Pons (tissue), 1 donor: ENCODE data around the gene TIMP1.

Source experiments
- DNase-seq: peaks from one replicate; pipeline ENCODE4 v3.0.0-alpha.2; 2016; ENCODE audit warnings: low spot score

Gene TIMP1

DNA sequence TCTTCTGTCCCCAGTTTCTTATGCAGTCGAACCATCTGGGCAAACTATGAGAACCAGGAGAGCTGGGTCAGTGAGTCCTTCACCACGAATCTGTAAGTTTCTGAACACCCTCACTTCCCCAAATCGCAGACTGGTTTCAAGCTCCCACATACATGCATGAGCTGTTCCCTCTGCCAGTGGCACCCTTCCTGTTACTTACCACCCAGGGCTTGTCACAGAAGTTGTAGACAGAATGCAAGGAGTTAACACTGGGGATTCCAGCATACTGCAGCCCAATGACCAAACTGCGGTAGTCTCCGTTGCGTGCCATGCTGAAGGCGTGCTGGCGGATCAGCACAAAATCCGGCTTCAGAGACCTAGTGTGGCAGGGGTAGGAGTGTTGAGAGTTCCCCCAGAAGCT is 22.8 kb downstream of the TIMP1 start:
- DNase-seq = no peak

DNA sequence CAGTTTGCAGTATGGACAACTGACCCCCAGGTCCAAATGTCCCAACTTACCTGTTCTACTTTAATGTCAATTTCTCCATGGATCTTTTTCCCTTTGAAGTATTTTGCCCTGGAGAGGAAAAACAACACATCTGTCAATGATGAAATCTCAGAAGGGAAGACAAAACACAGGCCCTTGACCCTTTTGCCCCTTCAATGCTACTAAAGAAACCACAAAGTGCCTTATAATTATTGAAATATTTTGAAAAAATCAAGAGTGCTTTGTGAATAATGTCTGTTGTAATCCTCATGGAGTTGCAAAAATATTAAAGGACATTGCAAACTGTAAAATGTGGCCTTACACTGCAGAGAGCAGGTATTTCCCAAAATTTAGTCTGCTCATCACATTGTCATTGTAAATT is 24.9 kb downstream of the TIMP1 start:
- DNase-seq = no peak

DNA sequence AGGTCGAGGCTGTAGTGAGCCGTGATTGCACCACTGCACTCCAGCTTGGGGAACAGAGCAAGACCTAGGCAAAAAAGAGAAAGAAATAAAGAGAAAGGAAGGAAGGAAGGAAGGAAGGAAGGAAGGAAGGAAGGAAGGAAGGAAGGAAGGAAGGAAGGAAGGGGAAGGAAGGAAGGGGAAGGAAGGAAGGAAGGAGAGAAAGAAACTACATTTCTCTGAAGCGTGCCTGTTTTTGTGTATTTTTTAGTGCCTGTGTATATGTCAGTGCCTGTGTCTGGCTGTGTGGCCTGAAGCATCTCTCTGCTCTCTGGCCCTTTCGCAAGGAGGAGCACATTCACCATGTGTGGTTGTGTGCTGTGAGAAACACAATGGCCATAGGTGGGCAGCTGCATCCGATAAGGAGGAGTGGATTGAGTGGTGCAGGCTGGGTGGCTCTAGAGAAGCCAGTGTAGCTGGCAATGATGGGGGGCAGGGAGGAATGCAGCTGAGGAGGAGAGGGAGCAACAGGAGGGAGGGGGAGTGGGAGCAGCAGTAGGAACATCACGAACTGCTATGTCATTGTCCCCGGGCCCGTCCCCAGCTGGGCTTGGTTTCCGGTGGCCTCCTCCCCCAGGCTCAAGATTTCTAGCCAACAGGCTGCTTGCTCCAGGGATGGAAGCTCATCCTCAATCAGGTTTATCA is 26.0 kb downstream of the TIMP1 start:
- DNase-seq = no peak

DNA sequence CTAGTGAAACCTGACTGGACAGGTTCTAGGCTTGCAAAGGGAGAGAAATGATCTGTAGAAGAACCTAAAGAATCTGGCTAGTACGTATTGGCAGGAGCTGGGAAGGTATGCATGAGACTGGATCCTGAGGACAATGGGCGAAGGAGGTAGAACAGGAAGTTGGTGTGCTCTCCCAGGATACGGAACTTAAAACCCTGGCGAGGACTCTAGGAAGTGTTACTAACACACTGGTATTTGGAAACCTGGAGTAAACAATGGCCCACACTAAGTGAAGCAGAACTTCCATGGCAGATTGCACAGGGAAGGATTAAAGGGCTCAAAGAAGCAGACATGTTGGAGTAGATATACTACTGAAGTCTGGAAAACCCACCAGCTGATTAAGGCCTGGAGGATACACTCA is 28.3 kb downstream of the TIMP1 start:
- DNase-seq = no peak

GRCh38 chrX:47611489-47611888 is 29.3 kb downstream of the TIMP1 start:
- no peak for DNase-seq

DNA sequence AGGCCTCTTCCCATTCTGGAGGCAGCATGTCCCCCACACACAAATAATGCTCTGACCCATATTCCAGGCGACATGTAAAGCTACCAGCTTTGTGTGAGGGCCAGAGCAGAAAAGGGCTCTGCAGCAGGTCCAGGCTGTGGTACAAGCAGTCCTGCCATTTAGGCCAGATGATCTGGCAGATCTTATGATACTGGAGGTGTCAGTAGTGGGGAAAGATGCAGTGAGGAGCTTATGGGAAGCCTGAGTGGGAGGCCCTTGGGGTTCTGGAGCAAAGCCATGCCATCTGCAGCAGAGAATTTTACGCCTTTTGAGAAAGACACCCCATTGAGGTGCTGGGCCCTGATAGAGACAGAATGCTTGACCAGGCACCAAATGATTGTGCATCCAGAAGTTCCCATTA is 29.7 kb downstream of the TIMP1 start:
- DNase-seq = no peak

GRCh38 chrX:47612418-47612817 is 30.2 kb downstream of the TIMP1 start:
- no peak for DNase-seq

DNA sequence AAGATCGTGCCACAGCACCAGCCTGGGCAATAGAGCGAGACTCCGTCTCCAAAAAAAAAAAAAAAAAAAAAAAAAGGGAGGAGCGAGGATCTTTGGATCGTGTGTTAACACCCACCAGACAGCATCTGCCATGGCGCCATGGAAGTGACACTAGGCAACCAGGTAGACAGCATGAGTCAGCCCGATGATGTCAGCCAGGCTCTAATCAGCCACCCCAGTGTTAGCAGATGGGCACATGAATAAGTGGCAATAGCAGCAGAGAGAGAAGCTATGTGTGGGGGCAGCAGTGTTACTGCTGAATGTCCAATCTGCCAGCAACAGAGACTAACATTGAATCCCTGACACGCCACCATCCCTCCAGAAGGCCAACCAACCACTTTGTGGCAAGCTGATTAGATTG is 30.8 kb downstream of the TIMP1 start:
- DNase-seq = no peak

DNA sequence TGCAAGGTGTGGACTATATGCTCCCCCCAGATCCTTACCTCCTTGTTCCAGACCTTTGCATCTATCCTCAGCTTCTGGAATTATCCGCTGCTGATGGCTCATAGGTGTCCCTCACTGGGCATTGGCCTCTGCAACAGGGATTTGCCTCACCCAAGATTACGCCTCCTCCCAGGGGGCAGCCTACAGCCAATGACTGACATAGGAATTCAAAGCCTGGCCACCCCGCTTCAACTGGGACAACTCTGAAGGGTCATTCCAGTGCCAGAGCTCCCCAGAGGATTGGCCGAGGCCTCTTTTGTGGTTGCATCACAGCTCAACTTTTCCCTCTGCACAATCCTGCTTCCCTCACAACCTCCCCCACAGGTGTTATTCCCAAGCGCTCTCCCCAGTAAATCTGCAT is 32.4 kb downstream of the TIMP1 start:
- DNase-seq = no peak

DNA sequence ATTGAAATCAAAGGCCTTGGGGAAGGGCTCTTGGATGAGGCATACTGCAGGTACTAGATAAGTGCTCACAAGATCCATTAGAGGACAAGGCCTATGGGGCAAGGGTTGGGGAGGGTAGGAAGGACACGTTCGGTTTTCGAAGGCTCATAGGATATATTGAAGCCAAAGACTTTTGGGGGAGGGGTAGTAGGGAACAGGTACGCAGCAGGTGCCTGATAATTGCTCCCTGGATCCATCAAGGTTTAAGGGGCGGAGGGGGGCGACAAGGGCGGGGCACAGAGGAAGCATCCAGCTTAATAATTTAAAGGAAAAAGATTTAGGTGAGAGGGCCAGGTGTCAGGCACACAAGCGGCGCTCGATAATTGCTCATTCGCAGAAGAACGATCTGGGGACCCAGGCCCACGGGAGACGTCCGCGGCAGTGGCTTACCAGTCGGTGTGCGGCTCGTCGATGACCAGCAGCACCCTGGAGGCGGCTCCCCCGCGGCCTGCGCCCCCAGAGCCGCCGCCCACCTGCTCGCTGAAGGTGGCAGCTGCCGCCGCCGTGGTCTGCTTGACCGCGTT is 36.8 kb downstream of the TIMP1 start:
- no peak for DNase-seq

DNA sequence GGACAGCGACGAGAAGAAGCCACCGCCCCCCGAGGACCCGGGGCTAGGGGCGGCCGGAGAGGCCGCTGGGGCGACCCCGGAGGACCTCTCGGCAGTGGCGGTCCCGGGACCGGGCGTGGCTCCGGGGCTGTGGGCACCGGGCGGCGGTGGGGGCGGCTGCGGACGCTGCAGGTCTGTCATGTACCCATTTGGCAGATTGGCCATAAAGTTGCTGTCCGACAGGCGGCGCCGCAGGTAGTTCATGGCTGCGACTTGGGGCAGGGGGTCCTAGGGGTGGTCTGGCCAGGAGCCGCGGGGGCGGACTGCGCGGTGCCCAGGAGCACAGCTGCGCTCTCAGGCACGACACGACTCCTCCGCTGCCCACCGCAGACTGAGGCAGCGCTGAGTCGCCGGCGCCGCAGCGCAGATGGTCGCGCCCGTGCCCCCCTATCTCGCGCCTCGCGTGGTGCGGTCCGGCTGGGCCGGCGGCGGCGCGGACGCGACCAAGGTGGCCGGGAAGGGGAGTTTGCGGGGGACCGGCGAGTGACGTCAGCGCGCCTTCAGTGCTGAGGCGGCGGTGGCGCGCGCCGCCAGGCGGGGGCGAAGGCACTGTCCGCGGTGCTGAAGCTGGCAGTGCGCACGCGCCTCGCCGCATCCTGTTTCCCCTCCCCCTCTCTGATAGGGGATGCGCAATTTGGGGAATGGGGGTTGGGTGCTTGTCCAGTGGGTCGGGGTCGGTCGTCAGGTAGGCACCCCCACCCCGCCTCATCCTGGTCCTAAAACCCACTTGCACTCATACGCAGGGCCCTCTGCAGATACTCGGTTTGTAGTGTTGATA is 37.5 kb downstream of the TIMP1 start, which contains the start of gene SYN1:
Gene SYN1, minus strand, starts transcription at position 372 of the 817 bp plus-strand sequence. Its CDS starts 129 bp downstream, at position 243.
- DNase-seq = peak; percentile 46

- DNase-seq = no peak
These were observed 38.1 kb downstream of the TIMP1 start for GRCh38 chrX:47620303-47620685.

DNA sequence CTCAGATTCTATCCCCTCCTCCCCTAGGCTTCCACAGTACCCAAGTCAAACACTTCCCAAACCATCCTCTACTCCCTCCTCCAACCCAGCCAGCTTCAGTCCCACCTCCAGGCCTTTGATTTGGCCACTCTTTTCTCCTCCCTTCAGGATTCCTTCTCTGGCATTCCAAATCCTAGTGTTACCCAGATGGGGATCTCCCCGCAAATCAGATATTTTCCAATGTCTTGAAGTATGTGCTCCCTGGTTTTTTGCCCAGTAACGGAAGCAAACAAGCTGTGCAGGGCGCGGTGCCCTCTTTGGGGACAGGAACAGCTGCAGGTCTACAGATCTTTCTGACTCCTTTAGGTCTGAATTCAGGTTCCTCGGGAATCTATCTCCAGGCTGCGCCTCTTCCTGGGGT is 39.6 kb downstream of the TIMP1 start:
- DNase-seq = no peak

GRCh38 chrX:47623540-47624027 is 41.3 kb downstream of the TIMP1 start:
- peak; percentile 24 for DNase-seq

DNA sequence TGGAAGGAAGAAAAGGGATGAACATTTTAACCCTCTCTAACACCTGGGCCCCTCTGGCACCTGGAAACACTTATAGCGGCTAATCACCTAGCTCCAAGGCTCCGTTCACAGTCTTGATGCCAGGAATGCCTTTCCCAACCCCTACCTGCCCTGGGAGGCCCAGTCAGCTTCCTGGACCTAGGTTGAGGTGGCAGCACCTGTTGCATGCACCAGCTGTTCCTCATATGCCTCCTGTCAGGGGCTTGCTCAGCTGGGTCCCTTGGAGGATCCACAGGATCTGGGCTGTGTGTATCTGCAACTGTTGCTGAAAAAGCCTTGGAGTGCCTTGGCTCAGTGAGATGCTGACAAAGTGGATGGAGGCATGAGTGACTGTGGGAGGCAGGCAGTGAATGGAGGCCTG is 43.1 kb downstream of the TIMP1 start:
- DNase-seq = no peak

GRCh38 chrX:47628982-47629381 is 46.7 kb downstream of the TIMP1 start:
- no peak for DNase-seq

DNA sequence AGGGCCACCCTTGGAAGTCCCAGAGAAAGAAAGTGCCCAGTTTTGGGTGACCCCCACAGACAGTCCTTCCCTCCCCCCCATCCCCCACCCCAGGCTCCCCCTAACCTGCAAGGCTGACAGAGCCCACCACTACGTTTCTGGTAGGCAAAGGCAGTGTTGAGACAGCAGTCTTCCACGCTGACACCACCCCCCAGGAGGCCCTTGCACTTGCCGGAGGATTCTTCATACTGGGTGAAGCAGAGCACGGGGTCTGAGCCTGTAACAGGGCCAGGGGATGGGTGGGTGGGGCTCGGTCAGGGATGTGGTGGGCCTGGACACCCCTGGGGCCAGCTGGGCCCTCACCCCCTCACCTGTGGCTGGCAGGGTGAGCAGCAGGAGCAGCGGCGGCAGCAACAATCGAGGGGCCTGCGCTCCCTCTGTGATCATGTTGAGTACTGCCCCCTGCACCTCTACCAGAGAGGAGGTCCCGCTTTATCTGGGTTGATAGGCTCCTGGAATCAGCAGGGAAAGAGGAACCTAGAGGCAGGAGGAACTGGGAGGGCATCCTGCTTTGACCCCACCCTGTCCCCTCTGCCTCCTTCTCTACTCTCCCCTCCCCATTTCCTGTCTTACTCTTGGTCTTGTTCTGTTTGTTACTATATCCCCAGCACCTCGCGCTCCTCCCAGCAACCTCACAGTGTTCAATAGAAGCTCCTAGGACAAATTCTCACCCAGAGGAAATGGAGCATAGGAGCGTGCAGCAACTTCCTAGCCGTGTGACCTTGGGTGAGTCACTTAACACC is 47.4 kb downstream of the TIMP1 start, which contains the start of gene CFP:
Gene CFP, minus strand, starts transcription at position 512 of the 782 bp plus-strand sequence. Its CDS starts 86 bp downstream, at position 426.
- DNase-seq = no peak

- DNase-seq = no peak
These were observed 49.4 kb downstream of the TIMP1 start for GRCh38 chrX:47631676-47632075.

GRCh38 chrX:47632666-47633065 is 50.4 kb downstream of the TIMP1 start:
- DNase-seq = no peak

GRCh38 chrX:47633689-47634590 is 51.7 kb downstream of the TIMP1 start:
- no peak for DNase-seq
